CD4-positive, alpha-beta T cell treated with Interferon alpha-2 for 1 hour (primary cell): ENCODE data around the gene TPCN1.
"Not testable (repeated sequence)": the region's sequence is repeated elsewhere in the genome, so short reads cannot be mapped to it uniquely, and the experiment has no call there.

Experiments used
- DNase-seq, 2 donors: peaks; one replicate each; pipeline ENCODE4 v3.0.0-alpha.2; 2020 to 2022

Gene TPCN1

GRCh38 chr12:113197518-113198077, 23.7 kb upstream of the TPCN1 start:
- no peak for DNase-seq

- DNase-seq, result no peak
Measured at GRCh38 chr12:113198296-113198695, 23.0 kb upstream of the TPCN1 start.

- no peak for DNase-seq
Measured at GRCh38 chr12:113200021-113200797, 21.1 kb upstream of the TPCN1 start.

- no peak for DNase-seq
Measured at GRCh38 chr12:113201187-113202177, 19.8 kb upstream of the TPCN1 start.

GRCh38 chr12:113202300-113203075, 18.8 kb upstream of the TPCN1 start:
- no peak for DNase-seq

GRCh38 chr12:113203852-113204760, 17.2 kb upstream of the TPCN1 start:
- DNase-seq, result no peak

- no peak for DNase-seq
Measured at GRCh38 chr12:113204804-113205203, 16.5 kb upstream of the TPCN1 start.

- DNase-seq, result not testable (repeated sequence)
Measured at GRCh38 chr12:113206802-113207201, 14.5 kb upstream of the TPCN1 start.

- no peak for DNase-seq
Measured at GRCh38 chr12:113207613-113208040, 13.6 kb upstream of the TPCN1 start.

- peak; percentile 77 to 81 for DNase-seq
Measured at GRCh38 chr12:113208041-113208934, 13.0 kb upstream of the TPCN1 start.

- no peak for DNase-seq
Measured at GRCh38 chr12:113211160-113211559, 10.1 kb upstream of the TPCN1 start.

- peak in 1 of 2 donors; percentile 41 for DNase-seq
Measured at GRCh38 chr12:113214895-113215400, 6.3 kb upstream of the TPCN1 start.

GRCh38 chr12:113216027-113216426, 5.2 kb upstream of the TPCN1 start:
- DNase-seq, result no peak

GRCh38 chr12:113220593-113221180, 577 bp upstream of the TPCN1 start:
- DNase-seq, result peak in 1 of 2 donors; percentile 18

- peak in 1 of 2 donors; percentile 21 for DNase-seq
Measured at GRCh38 chr12:113221997-113222729, 899 bp downstream of the TPCN1 start.

GRCh38 chr12:113222730-113223531, 1.7 kb downstream of the TPCN1 start:
- DNase-seq, result peak in 1 of 2 donors; percentile 10

GRCh38 chr12:113224955-113225354, 3.7 kb downstream of the TPCN1 start:
- DNase-seq, result no peak
